RKO (cell line): ENCODE results near the gene YDJC.
"Not testable (repeated sequence)": the region's sequence is repeated elsewhere in the genome, so short reads cannot be mapped to it uniquely, and the experiment has no call there.

Experiments
- DNase-seq: peaks from one replicate; pipeline ENCODE4 v3.0.0-alpha.2; 2016; ENCODE audit warnings: low spot score

YDJC gene

DNA sequence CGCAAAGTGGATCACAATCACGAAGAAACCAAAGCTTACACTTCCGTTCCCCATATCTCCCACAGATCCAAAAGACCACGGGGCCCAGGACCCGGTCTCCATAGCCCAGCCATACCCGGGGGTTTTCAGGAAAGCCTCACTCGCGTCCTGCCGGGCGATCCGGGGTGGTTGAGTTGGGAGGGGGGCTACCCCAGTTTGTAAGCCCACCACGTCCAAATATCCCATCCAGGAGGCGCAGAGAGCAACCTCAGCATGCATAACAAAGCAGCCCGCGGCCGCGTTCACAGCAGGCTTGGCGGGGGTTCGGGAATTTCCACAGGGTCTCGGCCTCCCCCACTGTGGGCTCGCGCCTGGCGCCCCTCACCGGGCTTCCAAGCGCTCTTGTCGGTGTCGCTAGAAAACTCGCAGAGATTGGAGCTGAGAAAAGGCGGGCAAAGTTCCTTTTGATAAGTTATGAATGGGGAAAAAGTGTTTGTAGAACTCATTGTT, 21.7 kb upstream of the YDJC start:
- peak; percentile 41 for DNase-seq

DNA sequence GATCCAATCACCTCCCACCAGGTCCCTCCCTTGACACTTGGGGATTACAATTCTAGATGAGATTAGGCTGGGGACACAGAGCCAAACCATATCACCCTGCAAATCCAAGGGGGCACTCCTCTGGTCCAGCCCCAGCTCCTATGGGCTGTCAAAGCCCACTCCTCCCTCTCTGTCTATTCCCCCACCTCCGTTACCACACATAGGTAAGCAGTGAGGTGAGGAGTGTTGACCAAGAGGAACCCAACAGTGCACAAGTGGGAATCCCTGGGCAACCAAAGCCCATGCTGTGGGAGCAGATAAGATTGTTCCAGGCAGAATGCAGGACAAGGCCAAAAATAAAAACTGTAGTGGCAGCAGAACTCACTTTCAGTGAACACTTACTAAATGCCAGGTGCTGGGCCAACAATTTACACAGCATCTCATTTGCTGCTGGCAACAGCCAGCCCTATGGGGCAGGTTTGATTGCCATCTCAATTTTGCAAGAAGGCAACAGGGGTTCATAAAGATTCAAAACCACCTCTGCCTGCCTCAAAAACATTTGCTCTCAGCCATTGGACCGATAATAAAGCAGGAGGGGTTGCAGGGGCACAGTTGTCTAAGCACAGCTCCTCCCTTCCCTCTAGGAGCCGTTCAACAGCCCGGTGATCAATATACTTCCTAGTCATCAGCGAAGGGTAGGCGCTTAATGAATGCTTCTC, 21.1 kb upstream of the YDJC start:
- DNase-seq = no peak

DNA sequence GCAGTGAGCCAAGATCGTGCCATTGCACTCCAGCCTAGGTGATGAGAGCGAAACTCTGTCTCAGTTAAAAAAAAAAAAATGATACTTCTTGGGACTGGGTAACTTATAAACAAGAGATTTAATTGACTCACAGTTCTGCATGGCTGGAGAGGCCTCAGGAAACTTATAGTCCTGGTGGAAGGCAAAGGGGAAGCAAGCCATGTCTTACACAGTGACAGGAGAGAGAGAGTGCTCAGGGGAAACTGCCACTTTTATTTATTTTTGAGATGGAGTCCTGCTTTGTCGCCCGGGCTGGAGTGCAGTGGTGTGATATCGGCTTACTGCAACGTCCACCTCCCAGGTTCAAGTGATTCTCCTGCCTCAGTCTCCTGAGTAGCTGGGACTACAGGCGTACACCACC, 20.5 kb upstream of the YDJC start:
- no peak for DNase-seq

DNA sequence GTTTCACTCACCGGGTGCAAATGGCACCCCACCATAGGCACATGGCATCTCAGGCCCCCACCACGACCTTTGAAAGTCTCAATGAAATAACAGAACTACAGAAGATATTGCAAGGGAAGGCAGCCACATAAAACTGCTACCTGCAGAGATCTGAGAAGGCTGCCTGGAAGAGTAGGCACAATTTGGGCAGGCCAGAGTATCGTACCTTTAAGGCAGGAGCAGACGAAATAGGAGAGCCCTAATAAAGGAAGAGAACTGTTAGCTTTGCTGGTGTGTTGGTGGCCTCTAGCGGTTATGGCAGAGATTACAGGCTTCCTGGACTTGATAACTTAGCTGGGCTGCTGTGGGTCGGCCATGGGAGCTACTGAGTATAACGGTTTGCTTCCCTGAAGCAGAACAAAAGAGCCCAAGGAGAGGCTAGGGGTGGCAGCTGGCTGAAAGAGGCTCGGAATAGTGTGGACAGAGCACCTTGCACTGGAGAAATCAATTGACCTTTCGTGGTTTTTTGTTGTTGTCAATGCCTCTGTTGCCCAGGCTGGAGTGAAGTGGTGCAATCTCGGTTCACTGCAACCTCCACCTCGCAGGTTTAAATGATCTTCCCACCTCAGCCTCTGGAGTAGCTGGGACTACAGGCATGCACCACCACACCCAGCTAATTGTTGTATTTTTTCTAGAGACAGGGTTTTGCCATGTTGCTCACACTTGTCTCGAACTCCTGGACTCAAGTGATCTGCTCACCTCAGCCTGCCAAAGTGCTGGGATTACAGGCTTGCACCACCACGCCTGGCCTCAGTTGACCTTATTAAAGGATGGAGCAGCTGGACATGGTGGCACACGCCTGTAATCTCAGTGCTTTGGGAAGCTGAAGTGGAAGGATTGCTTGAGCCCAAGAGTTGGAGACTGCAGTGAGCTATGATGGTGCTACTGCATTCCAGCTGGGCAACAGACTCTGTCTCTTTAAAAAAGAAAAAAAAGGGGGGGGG, 17.1 kb upstream of the YDJC start:
- peak; percentile 88 for DNase-seq

DNA sequence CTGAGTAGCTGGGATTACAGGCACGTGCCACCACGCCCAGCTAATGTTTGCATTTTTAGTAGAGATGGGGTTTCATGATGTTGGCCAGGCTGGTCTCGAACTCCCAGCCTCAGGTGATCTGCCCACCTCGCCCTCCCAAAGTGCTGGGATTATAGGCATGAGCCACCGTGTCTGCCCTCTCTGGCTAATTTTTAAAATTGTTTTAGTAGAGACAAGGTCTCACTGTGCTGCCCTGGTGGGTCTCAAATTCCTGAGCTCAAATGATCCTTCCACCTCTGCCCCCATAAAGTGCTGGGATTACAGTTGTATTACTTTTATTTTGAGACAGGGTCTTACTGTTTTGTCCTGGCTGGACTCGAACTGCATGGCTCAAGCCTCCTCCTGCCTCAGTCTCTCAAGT, 15.7 kb upstream of the YDJC start:
- not testable (repeated sequence) for DNase-seq

DNA sequence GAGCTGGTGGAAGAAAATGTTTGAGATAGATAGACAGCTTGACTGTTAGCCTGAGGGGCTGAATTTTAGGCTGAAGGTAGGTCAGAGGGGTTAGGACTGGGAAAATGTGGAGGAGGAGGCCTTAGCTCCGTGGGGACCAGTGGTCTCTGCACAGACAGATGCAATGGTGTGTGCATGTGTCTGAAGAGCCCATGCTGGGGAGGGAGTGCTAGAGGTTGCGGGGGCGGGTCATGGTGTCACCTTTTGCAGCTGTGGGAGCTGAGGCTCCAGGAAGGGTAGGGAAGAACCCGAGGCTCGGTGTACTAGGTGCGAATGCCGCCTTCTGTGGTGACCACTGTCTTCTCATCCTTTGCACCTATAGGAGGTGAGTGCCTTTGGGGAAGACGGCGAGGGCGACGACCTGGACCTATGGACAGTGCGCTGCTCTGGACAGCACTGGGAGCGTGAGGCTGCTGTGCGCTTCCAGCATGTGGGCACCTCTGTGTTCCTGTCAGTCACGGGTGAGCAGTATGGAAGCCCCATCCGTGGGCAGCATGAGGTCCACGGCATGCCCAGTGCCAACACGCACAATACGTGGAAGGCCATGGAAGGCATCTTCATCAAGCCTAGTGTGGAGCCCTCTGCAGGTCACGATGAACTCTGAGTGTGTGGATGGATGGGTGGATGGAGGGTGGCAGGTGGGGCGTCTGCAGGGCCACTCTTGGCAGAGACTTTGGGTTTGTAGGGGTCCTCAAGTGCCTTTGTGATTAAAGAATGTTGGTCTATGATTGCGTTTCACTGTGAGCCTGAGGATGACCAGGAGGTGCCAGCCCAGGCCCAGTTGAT, 13.9 kb upstream of the YDJC start:
- no peak for DNase-seq

DNA sequence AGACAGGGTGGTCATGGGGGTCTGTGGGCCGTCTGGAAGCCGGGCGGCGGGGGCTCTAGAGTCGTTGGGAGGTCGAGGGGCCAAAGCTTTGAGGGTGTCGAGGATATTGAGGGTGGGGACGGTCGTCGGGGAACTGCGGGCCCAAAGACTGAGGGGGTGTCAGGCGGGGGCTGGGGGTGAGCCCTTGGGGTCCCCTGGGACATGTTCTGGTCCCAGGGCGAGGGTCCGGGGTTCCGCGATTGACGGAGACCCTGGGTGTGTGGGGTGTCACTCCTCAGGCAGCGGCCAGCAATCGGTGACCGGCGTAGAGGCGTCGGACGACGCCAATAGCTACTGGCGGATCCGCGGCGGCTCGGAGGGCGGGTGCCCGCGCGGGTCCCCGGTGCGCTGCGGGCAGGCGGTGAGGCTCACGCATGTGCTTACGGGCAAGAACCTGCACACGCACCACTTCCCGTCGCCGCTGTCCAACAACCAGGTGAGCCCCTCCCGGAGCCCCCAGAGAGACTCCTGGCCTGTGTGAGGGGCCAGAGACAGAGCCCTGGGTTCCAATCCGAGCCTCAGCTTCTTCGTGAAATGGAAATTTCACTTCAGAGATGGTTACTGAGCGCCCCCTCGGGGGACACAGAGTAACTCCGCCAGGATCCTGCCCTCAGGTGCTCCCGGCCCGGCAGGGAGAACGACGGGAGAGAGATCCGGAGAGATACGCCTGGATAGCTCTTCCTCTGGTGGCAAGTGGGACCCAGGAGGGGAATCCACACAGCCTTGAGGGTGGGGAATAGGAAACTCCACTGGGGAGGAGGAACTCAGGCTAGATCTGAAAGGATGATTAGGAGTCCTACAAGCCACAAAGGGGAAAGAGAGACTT, 13.0 kb upstream of the YDJC start:
- peak; percentile 79 for DNase-seq

DNA sequence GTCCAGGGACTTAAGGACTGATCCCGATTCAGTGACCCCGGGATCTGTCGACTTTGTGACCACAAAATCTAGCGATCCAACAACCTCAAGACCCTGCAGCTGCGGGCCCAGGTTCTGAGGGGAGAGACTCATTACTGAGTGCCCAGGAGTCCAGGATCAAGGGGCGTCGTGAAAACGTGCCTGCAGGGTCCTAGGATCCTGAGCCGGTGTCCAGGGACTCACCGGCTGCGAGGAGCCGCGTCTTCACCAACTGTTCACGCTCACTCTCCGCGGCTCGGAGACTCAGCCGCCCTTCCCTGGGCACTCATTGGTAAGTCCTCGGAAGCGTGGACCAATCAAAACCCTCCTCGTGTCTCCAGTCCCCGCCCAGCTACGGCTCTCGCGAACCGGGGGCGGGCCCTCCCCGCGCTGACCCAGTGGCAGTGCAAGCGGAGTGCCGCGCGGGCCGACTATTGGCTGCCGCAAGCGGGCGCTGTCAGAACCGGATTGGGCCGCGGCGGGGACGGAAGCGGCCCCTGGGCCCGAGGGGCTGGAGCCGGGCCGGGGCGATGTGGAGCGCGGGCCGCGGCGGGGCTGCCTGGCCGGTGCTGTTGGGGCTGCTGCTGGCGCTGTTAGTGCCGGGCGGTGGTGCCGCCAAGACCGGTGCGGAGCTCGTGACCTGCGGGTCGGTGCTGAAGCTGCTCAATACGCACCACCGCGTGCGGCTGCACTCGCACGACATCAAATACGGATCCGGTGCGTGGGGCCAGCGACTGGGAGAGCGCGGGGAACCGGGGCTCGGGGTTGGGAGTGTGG, 12.2 kb upstream of the YDJC start, which contains the start of gene SDF2L1:
TSS of gene SDF2L1 (plus strand) at position 514 of the 795 bp plus-strand sequence. CDS start at position 549, 35 bp downstream.
- peak; percentile 98 for DNase-seq

DNA sequence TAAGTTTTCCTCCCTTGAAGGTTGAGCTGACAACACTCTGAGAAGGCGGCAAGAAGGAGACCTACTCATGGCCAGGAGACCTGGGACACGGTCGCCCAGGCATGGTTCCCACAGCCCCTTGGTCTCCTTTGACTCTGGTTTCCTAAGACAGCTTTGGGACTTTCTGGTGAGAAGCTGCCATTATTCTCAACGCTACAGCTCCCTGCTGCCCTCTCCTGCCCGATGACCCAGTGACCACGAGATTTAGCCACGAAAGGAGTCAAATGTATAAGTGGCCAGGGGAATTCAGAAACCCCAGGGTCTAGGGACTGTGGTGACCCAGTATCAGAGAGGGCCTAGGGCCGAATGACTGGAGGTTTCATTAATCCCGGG, 11.6 kb upstream of the YDJC start:
- peak; percentile 75 for DNase-seq

DNA sequence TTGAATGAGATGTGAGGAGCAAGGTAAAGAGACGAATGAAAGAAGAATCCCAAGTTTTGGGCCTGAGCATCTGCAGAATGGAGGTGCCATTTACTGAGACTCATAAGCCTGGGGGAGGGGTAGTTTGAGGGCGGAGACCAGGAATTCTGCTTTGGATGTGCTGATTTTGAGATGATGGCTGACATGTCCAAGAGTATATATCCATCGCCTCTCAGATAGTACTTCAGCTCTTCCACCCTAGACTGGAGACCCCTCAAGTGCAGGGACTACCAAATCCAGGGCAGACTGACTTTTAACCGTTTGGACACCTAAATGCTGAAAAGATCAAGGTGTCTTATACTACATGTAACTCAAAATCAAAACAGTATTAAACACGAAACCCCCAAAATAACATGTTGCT, 11.0 kb upstream of the YDJC start:
- DNase-seq = no peak

DNA sequence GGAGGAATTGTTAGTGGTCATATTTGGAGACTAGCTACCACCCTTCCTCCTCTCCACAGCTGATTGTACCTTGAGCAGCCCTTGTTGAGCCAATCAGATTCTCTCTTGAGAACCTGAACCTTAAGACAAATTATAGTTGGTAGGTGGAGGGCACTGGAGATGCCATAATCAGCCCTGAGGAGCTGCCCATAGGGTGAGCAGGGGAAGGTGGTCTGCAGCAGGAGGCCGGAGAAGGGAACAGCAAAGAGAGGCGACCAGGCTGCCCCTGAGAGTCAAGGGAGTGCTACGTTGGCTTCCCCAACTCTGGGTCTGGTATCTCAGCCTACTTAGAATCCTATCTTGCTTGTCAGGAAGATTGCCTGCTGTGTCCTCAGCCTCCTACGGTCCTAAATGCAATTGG, 9.5 kb upstream of the YDJC start:
- no peak for DNase-seq

DNA sequence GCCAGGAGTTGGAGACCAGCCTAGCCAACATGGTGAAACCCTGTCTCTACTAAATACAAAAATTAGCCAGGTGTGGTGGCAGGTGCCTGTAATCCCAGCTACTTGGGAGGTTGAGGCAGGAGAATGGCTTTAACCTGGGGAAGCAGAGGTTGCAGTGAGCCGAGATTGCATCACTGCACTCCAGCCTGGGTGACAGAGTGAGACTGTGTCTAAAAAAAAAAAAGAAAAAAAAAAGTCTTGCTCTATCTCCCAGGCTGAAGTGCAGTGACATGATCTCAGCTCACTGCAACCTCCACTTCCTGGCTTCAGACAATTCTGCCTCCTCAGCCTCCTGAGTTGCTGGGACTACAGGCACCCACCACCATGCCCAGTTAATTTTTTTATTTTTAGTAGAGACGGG, 7.6 kb upstream of the YDJC start:
- DNase-seq = not testable (repeated sequence)

DNA sequence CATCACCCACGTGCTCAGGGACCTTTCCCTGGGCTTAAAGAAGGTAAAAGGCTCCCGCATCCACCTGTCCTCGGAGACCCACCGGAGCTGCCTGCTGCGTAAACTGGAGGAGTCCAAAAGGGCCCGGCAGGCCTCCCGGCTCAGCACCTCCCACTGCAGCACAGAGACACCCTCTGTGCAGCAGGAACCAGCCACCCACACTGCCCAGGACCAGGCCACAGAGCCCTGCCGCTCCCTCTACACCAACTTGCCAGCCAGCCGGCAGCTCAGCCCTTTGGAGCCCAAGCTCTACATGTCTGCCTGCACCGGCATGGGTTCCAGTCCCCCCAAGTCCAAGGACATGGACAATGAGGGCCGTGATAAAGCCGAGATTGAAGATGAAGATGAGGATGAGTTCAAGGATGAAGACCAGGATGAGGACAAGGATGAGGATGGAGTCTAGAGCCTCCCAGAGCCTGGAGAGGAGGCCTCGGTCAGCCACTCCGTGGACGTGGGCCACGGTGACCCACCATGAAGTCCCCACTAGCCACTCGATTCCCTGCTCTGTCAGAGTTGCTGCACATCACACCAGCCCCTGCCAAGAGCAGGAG, 6.9 kb upstream of the YDJC start:
- no peak for DNase-seq

DNA sequence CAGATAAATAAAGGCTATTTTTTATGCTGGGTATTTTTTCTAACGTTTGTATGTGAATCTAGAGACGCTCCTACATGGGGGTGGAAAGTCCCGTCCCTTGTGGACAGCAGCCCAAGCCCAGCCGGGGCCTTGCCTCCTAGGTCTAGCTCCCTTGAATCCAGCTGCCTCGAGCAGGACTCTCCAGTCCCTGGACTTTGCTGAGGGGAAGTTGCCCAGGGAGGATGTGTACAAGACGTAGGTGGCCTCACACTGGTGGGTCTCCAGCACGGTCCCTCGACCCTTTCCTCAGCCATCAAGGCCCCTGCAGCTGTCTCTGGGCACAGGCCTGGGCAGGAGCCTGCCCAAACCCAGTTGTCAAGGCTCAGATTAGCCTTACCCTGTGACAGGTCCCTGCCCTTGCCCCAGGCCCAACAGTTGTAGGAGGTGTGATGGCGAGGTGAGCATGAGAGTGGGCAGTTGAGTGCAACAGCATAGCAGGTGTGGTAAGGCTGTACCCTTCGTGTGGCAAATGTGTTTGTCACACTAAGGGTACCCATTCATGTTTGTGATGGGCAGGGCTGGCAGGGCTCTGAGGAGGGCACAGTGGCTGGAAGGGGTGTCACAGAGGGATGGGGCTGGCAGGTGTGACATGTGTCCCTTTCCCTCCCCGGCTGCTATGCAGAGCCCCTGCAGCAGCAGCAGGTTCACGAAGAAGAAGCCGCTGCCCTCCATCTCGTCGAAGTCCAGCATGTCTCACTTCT, 6.1 kb upstream of the YDJC start:
- DNase-seq = no peak

DNA sequence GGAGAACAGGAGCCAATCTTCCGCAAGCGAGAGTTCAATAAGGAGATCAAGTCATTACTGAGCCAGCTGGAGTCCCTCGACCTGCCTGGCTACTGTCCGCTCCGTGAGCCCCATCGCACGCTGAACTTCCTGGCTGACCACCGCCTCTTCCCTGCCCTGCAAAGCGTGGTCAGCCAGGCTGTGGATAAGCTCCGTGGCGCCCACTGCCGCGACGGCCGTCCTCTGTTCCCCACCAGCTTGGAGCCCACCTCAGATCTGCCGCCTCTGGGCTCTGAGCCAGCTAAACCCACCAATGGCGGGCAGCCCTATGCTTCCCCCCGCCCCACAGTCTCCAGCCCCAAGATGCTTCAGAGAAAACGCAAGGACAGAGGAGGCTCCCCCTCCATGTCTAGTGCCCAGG, 5.0 kb upstream of the YDJC start:
- no peak for DNase-seq

DNA sequence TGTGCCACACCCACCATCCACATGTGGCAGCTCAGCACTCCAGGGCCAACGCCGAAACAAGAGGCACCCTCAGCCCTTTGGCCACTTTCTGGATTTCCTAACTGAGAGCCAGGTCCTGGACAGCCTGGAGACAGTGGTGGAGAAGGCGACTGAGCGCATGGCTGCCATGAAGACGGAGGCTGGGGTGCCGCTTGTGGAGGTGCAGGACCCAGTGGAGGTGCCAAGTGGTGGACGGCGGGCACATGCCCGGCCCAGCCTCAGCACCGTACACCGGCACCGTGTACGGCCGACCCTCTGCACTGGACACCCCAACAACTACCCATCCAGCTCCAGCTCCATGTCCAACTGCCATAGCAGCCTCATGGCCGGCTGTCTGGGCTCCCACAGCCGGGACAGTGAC, 4.3 kb upstream of the YDJC start:
- DNase-seq = no peak

DNA sequence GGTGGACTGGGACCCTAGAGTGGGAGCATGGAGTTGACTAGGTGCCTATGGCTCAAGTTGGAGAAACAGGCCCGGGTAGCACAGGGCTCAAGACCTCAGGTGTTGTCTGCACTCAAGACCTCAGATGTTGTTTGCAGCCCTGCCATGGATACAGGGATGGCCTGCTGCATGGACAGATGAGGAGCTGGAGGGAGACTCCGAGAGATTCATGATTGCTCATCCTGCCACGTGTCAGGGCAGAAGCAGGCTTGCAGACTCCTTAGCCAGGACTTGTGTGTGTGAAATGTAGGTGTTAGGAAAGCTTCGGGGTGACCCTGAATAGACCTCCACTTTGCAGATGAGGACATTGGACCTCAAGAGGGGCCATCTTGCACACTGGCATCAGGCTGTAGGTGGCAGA, 3.7 kb upstream of the YDJC start:
- DNase-seq = no peak

DNA sequence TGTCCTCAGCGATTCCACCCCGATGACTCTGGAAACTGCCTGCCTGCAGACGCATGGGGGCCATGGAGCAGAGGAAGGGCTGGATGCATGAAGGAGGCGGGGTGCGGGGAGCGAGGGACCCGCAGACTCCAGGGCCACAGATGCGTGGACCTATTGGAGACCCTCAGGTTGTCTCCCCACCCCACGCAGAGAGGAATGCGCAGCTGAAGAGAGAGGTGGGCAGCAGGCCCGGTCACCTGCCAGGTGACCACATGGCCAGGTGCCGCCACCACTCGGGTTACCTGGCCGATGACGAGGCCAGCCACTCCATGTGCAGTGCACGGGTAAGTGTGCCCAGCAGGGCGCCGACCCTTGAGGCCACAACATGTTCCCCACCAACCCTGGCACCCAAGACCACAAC, 3.1 kb upstream of the YDJC start:
- no peak for DNase-seq

DNA sequence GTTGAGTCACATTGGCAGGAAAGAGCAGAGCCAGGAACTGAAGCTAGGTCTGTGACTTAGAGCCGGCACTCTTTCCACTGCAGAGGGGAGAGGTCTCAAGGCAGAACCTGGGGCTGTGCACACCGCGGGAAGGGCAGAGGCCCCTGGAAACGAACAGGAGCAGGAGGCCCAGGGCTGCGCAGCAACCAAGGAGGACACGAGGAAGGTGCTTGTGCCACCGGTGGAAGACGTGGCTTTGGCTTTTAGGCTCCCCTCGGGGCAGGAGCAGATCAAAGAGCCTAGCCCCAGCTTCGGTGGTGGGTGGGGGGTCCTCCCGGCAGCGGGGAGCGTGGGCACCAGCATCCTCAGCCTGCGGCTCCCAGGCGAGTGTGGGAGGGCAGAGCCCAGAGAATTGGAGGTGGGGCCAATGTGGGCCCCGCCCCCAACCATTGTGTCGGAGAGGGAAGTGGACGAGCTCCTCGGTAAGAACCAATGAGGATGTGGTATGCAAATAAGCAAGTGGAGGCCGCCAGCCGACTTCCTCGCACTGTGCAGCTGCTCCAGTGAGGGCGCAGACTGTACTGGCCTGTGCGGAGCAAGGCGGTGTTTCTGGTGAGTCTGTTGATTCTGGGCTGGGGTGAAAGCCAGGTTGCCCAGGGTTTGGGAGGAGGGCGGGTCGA, 2.5 kb upstream of the YDJC start, which contains the start of gene CCDC116:
TSS of gene CCDC116 (plus strand) at position 524 of the 659 bp plus-strand sequence. CDS start 422 bp downstream, outside the sequence.
- DNase-seq = peak; percentile 81
